NCI-H1092 (cell line): ENCODE data around the gene TRIM25.

Experiments used
- DNase-seq: peaks from one replicate; lab custom pipeline; 2025; lab: John Stamatoyannopoulos, UW

TRIM25 gene

DNA sequence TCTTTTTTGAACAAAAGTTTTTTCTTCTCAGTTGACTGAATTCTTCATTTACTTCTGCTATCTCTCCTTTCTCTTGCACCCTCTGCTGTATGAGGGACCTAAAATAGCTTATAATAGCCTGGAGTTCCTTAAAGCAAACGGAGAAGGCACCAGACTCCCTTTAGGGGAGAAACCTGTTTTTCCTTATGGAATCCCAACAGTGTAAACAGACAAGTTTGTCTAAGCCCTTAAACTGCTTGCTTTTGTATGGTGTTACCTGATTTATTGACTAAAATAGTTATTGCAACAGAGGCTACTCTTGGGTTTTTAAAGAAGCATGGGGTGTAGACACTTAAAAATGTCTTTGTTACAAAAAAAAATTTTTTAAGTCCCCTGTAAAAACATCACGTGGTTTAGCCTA, 12.9 kb upstream of the TRIM25 start:
- DNase-seq: no peak

DNA sequence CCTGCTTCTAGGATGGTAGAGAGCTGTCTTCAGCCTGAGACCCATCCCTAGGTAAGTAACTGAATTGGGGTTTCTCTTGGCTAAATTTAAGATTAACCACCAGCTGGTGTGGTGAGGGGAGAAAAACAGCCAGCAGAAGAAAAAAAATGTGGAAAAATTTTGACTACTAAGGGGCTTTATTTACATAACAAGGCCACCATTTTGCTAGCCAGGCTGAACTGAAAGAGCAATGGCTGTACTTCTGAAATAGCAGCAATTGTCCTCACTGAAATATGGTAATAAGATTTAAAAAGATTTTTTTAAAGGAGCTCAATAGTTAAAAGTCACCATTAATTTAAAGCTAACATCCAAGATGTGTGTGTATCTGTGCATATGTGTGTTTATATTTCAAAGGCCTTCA, 12.4 kb upstream of the TRIM25 start:
- no peak for DNase-seq

GRCh38 chr17:56925088-56925487, 11.2 kb upstream of the TRIM25 start:
- no peak for DNase-seq

- DNase-seq: no peak
These were observed 5.9 kb upstream of the TRIM25 start for GRCh38 chr17:56919717-56920116.

DNA sequence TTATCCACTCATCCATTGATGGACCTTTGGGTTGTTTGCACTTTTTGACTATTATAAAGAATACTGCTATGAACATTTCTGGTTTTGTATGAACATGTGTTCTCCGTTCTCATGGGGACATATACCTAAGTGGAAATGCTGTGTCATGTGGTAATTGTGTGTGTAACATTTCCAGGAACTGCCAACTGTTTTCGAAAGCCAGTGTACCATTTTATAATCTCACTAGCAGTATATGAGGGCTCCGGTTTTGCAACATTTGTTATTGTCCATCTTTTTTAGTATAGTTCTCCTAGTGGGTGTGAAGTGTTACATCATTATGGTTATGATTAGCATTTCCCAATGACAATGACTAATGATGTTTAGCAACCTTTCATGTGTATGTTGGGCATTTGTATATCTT, 5.1 kb upstream of the TRIM25 start:
- no peak for DNase-seq

- no peak for DNase-seq
These were observed 3.9 kb upstream of the TRIM25 start for GRCh38 chr17:56917559-56918296.

DNA sequence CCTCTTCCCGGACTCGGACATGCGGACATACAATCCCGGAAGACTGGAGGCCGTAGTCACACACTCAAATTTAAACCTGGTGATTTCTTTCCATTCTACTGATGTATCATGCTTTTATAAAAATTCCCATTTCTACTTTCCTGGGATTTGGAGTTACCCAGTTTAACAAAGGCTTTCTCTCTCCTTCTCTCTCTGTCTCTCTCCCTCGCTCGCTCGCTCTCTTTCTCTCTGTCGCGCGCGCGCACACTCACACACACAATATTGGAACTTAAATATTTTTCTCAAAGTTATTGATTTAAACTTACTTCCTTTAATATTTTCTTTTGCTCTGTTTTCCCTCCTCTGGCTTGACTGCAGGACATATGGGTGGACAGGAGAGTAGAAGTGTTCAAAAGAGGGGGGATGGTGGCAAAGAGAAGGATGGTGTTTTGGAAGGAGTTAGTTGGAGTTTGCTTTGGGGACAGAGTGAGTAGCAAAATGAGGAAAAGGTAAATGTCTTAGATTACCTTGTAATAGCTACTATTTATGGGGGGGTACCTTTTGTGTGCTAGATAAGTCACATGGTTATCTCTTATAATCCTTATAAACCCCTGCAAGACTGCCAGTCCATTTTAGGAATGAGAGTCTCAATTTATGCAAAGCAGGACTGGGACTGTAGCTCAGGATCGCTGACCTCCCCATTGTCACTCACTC, 878 bp upstream of the TRIM25 start:
- DNase-seq: no peak

DNA sequence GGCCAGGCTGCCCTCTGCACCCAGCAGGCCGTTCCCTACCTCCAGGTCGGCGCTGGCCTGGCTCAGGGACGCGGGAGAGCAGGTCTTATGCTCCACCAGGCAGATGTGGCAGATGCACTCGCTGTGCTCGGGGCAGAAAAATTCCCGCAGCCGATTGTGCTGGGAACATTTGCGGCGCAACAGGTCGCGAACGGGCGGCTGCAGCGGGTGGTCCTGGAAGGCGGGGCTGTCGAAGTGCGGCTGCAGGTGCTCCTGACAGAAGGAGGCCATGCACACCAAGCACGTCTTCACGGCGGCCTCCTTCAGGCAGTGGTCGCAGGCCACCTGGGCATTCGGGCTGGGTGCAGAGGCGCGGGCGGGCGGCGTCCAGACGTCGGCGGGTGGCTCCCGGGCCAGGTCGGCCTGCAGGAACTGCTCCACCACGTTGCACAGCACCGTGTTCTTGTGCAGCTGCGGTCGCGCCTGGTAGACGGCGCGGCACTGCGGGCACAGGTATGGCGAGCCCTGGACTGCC, 439 bp downstream of the TRIM25 start:
- DNase-seq: no peak

- no peak for DNase-seq
These were observed 893 bp downstream of the TRIM25 start for GRCh38 chr17:56913000-56913311.

DNA sequence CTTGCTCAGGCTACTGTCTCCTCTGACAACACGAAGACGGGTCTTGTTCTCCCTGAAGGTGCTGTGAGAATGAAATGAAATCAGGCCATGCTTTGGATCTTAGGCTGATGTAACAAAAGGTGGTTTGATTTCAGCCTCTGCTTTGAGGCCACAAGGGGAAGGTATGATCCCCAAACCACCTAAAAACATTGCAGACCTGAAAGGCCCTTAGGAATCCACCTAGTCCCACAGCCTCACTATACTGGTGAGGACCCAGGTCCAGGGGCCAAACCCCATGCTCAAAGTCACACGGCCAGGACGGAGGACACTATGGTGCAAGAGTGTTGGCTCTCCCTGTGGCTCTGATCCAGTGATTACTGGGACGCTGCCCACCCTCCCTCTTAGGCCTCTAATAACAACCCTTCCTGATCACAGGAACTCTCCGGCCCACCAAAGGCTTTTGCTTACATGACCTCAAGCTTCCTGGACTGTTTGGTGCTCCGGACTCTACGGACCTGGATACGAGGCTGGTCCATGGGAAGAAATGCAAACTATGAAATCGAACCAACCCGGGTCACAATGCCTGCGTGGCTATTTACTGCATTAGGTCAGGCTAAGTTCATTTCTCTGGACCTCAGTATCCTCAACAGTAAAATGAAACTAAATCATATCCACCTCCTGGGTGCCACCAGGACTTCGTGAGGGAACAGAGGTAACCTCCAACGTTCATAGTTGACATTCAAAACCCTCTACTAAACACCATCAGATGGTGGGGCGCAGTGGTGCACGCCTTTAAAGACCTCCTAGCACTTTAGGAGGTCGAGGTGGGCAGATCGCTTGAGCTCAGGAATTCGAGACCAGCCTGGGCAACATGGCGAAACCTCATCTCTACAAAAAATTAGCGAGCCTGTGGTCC, 1.5 kb downstream of the TRIM25 start:
- no peak for DNase-seq

- DNase-seq: no peak
These were observed 3.2 kb downstream of the TRIM25 start for GRCh38 chr17:56910509-56911235.

DNA sequence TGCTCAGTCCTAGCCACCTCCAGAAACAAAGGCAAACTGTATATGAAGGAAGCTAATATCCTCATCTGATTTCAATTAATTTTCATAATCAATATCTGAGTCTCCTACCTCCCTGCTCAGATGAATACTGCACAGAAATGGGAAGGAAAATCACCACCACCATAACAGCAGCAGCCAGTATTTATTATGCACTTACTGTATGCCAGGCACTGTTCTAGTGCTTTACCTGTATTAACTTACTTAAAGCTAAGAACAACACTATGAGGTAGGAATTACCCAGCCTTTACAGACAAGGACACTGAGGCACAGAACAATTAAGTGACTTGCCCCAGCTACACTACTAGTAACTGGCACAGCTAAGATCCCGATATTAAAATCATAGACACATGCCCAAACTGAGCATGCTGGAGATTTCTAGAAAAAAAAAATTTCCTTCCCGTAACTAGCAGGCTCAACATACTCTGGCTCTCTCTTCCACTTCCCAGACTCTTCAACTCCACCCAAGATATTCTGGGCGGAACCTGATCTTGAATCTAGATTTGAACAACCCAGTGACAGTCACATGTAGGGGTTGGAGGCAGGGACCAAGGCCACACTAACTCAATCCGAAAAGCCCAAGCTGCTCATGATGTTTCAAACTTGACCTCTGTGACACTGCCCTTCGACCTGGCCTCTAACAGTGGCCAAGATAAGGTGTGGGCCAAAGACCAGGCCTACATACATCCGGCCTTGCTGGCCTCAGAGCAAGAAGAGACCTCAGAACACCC, 3.9 kb downstream of the TRIM25 start:
- no peak for DNase-seq

DNA sequence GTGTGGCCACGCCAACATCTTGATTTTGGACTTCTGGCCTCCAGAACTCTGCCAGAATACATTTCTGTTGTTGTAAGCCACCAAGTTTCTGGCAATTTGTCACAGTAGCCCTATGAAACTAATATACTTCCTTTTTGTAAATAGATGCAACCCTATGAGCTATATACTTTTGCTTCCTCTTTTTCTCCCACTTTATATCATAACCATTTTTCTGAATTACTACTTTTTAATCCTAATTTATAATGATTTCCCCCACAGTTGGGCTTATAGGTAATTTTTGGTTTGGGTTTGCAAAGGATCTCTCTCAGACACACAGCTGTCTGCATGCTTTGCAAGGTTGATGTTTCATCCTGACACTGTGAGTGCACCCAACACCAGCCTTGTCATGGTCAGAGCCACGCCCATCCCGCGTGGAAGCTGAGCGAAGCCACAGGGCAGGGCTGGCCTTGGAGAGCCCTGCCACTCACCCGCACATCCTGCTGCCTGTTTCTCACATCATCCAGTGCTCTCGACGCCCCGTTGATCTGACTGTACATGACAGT, 5.8 kb downstream of the TRIM25 start:
- DNase-seq: no peak

DNA sequence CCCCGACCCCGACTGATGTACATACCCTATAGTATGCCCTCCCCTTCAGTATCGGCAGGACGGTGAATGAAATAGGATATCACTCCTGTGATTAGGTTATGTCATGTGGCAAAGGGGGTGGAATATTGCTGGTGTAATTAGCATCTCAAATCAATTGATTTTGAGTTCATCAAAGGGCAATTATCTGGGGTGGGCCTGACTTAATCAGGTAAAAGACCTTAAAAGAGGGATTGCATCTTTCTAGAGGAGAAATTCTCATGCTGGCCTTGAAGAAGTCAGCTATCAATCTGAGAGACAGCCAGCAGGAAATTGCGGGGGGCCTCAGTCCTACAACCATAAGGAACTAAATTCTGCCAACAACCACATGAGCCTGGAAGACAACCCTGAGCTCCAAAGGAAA, 10.3 kb downstream of the TRIM25 start:
- DNase-seq: no peak

DNA sequence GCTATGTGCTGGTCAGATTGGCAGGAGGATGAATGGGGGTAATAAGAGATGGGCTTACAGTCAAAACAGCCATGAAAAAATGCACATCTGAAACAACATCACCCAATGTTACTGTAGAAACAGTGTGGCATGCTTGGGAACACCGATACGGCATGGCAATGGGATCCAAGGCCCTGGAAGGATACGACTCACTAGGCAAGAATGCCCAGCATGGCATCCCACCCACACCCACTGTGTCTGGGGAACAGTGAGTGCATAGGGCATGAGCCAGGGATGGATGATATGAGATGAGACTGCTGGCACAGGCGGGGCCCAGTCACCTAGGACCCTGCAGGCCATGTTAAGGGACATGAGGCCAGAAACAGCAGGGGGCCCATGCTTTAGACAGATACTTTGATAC, 11.5 kb downstream of the TRIM25 start:
- no peak for DNase-seq

DNA sequence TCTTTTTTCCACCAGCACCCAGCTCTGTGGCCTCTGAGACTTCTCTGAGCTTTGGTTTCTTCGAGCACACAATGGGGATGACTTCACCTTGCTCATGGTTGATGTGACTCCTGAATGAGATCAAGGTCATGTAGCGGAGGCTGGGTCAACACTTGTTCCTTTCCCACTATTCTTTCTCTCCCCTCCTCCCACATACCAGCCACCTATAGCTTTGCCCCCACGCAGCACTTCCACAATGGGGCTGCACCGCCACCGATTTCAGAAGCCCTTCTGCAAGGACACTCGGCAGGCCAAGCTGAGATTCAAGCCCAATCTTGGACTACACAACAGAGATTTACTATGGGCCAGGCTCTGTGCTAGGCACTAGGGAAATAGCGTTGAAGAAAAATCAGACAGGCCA, 14.4 kb downstream of the TRIM25 start:
- DNase-seq: no peak

DNA sequence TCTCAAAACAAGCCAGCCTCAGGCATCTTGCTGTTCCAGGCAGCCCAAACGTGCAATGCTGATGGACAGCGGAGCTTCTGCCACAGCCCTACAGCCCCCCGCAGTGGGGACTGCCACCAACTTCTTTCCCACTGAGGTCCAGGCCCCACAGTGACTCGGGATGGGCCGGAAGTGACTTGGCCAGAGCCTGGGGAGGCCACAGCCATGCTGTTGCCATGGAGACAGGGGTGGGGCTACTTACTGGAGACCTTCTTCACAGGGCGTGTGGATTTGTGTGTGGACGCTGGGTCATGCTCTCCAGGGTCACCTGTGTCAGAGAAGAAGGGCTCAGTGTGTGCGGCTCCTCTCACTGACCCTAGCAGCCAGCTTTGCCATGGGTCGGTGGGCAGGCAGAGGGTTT, 15.0 kb downstream of the TRIM25 start:
- no peak for DNase-seq

- no peak for DNase-seq
These were observed 16.0 kb downstream of the TRIM25 start for GRCh38 chr17:56897646-56898424.

- no peak for DNase-seq
These were observed 16.9 kb downstream of the TRIM25 start for GRCh38 chr17:56896968-56897359.
